Cardiac fibroblast (primary cell): Measurements from ENCODE around the gene OXSM.
A peak's percentile ranks its signal among the peaks of the same experiment; 100 is the strongest.

ENCODE experiments used
- DNase-seq, 2 donors: peaks; one replicate each; pipeline versions ENCODE4 v3.0.0 to v3.0.0-alpha.2; 2010; ENCODE audit warnings: low read depth in 2 of 2
- H3K4me3 ChIP-seq, 2 donors: replicated peaks in 1 of 2; 1 replicate in 1 of 2; 2 replicates in 1 of 2; pipeline ENCODE4 v1.5.1; 2011; ENCODE audit warnings: low read depth in 2 of 2, low read length in 2 of 2, mild to moderate bottlenecking in 2 of 2, moderate library complexity in 1 of 2
- TF ChIP-seq, protein P1 (sequence below): IDR thresholded peaks from one replicate; pipeline ENCODE4 v1.5.1; 2011; ENCODE audit warnings: low read depth, mild to moderate bottlenecking, low read length, inconsistent platforms

Gene OXSM

DNA sequence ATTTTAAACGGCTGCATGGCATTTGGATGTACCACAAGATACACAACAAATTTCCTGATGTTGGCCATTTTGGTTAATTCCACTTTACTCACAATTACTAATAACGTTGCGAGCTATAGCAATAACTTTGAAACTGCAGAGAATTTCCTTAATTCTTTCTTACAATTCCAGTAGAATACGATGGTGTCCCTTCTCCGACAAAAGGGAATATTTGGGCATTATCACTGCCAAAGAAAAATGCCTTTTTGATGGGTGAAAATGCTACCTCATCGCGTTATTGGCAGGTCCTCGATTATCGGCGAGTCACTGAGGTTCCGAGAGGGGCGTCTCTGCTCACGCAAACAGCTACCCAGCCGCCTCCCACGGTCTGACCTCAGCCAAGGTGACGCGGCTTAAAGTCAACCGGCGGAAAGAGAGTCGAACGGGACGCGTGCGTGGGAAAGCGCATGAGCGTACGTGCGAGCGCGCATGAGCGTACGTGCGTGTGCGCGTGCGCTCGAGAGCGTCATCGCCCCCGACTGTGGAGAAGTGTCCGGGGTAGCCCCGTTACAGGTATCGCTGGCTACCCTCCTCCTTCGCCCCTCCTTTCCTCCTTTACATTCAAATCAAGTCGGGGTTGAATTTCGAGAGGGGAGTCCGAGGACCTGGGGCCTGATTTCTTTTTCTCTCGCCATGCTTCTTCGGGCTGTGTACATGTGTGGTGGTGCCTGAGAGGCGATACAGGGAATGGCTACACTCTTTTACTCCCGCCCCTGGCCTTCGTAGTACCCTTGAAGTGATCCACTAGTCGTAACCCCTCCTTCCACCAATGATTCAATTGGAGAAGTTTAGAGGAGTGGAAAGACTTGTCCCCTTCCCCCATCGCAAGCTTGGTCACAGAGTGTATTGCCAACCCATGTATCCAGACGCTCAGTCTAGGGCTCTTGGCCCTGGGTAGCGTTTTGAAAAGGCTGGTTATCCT, at the start of gene OXSM:
Gene OXSM, plus strand, starts transcription at position 495 of the 961 bp plus-strand sequence. CDS start 931 bp downstream, outside the sequence.
- DNase-seq: peak; percentile 95 to 97
- H3K4me3 ChIP-seq: peak within 1 kb of the TSS; percentile 49 to 64
- TF ChIP-seq, protein P1, sequence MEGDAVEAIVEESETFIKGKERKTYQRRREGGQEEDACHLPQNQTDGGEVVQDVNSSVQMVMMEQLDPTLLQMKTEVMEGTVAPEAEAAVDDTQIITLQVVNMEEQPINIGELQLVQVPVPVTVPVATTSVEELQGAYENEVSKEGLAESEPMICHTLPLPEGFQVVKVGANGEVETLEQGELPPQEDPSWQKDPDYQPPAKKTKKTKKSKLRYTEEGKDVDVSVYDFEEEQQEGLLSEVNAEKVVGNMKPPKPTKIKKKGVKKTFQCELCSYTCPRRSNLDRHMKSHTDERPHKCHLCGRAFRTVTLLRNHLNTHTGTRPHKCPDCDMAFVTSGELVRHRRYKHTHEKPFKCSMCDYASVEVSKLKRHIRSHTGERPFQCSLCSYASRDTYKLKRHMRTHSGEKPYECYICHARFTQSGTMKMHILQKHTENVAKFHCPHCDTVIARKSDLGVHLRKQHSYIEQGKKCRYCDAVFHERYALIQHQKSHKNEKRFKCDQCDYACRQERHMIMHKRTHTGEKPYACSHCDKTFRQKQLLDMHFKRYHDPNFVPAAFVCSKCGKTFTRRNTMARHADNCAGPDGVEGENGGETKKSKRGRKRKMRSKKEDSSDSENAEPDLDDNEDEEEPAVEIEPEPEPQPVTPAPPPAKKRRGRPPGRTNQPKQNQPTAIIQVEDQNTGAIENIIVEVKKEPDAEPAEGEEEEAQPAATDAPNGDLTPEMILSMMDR: no peak

DNA sequence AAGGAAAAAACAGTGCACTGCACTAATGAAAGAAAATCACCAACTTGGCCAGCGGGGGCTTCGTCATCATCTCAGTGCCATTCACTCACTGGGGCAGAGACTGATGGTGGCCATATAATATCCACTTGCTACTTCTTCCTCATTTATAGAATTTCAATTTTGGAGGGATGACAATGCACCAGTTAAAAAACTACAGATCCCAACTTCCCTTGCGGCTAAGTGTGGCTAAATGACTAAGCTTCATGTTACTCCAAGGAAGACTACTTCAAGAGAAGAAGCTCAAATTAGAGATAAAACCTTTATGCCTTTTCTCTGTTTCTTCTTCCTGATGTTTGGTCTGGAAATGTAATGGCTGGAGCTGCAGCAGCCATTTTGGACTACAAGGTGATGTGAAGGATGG, 45.4 kb upstream of the OXSM start:
- TF ChIP-seq, protein P1: no peak
- no peak overlapping the region for H3K4me3 ChIP-seq
- DNase-seq: no peak

DNA sequence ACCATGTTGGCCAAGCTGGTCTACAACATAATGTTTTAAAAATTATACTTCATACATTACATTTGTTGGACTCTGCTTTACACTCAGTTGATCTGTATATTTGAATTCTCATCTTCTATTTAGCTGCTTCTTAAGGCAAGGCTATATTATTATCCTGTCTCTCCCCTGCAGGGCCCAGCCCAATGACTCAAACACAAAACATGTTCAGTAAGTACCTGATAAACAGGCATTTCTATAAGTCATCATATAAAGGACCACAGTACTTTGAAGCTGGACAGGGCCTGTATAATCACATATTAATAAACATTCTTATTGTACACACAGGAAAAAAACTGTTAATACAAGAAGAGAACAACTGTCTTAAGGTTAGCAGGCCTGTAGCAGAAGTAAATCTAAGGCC, 42.9 kb upstream of the OXSM start:
- TF ChIP-seq, protein P1: no peak
- H3K4me3 ChIP-seq: no peak overlapping the region
- DNase-seq: peak; percentile 4 to 35

DNA sequence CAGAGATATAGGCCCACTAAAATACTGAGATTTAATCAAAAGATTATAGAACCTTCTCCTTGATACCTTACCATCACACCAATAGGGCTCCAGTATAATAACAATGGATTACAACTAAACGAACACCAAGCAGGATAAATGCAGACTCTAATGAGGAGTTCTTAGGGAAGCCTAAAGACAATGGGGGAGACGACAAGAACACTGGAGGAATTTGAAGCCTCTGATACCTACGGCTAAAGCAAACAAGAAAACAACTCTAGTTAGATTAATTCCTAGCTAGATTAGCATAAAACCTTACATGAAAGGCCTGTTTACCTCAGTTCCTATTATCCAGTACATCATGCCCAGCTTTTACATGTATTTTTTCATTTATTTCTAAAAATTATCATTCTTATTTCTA, 41.7 kb upstream of the OXSM start:
- DNase-seq: no peak
- TF ChIP-seq, protein P1: no peak
- H3K4me3 ChIP-seq: no peak overlapping the region

DNA sequence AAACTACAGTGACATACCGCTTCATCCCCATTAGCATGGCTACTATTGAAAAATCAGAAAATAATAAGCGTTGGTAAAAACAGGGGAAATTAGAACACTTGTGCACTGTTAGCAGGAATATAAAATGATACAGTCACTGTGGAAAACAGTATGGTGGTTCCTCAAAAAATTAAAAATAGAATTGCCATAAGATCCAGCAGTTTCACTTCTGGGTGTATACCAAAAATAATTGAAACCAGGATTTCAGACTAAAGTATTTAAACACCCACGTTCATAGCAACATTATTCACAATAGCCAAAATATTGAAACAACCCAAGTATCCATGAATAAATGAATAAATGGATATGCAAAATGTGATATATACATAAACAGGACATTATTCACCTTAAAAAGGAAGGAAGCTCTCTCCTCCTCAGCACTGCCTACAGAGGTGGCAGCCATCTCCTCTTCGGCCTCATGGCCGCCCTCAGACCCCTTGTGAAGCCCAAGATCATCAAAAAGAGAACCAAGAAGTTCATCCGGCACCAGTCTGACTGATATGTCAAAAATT, 40.8 kb upstream of the OXSM start:
- H3K4me3 ChIP-seq: no peak overlapping the region
- TF ChIP-seq, protein P1: no peak
- DNase-seq: no peak

DNA sequence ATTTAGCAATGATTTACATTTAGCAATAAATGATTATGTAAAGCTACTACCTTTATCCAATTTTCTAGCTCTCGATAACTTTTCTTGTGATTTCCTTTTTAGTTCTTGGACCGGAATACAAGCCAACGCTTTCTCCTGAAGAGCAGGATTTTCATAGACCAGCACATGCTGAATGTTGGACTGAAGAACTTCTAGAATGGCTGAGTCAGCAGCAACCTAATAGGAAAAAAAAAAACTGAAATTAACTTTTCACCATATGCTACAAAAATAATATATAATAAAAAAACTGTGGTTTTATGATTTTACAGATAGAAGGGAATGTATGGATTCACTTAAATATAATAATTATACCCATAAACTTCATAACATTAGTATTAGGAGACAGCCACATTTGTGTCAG, 38.8 kb upstream of the OXSM start:
- TF ChIP-seq, protein P1: no peak
- DNase-seq: no peak
- H3K4me3 ChIP-seq: no peak overlapping the region
